ENCODE measurements around the gene LMNTD1.

- TF ChIP-seq, protein P1, sequence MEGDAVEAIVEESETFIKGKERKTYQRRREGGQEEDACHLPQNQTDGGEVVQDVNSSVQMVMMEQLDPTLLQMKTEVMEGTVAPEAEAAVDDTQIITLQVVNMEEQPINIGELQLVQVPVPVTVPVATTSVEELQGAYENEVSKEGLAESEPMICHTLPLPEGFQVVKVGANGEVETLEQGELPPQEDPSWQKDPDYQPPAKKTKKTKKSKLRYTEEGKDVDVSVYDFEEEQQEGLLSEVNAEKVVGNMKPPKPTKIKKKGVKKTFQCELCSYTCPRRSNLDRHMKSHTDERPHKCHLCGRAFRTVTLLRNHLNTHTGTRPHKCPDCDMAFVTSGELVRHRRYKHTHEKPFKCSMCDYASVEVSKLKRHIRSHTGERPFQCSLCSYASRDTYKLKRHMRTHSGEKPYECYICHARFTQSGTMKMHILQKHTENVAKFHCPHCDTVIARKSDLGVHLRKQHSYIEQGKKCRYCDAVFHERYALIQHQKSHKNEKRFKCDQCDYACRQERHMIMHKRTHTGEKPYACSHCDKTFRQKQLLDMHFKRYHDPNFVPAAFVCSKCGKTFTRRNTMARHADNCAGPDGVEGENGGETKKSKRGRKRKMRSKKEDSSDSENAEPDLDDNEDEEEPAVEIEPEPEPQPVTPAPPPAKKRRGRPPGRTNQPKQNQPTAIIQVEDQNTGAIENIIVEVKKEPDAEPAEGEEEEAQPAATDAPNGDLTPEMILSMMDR (IDR thresholded peaks at IDR 0.05) = no peak
- TF ChIP-seq, protein P2, sequence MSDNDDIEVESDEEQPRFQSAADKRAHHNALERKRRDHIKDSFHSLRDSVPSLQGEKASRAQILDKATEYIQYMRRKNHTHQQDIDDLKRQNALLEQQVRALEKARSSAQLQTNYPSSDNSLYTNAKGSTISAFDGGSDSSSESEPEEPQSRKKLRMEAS (IDR thresholded peaks at IDR 0.05; ENCODE audit: low read depth) = no peak
Measured at GRCh38 chr12:25533150-25533549, 19.9 kb downstream of the LMNTD1 start.
